ENCODE data around the gene CXCL10. TPM values are rescaled to one million over a fixed set of nuclear protein-coding genes. Genes with fewer than 3 reads are reported as not detected.
"Not testable (repeated sequence)": the region's sequence is repeated elsewhere in the genome, so short reads cannot be mapped to it uniquely, and the experiment has no call there.

Gene CXCL10
- total RNA-seq, 1 donor from 2014 or later = 1.3 TPM

DNA sequence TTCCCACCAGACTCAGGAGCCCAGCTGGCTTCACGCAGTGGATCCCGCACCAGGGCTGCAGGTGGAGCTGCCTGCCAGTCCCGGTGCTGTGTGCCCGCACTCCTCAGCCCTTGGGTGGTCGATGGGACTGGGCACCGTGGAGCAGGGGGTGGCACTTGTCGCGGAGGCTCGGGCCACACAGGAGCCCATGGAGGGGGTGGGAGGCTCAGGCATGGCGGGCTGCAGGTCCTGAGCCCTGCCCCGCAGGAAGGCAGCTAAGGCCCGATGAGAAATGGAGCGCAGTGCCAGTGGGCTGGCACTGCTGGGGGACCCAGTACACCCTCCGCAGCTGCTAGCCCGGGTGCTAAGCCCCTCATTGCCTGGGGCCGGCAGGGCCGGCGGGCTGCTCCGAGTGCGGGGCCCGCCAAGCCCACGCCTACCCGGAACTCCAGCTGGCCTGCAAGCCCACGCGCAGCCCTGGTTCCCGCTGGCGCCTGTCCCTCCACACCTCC, 27.3 kb upstream of the CXCL10 start:
- intact Hi-C loops (cut with micrococcal nuclease); H3K27ac Mint-ChIP-seq; H3K36me3 Mint-ChIP-seq (ENCODE audit: low read depth); H3K9me3 Mint-ChIP-seq; H3K27me3 Mint-ChIP-seq (ENCODE audit: low read depth); DNase-seq (ENCODE audit: low spot score); H3K4me3 Mint-ChIP-seq (ENCODE audit: low read depth): not testable (repeated sequence)
- peaks cover 12% of the 10 kb centered on the region for H3K4me1 Mint-ChIP-seq (ENCODE audit: low read depth)

DNA sequence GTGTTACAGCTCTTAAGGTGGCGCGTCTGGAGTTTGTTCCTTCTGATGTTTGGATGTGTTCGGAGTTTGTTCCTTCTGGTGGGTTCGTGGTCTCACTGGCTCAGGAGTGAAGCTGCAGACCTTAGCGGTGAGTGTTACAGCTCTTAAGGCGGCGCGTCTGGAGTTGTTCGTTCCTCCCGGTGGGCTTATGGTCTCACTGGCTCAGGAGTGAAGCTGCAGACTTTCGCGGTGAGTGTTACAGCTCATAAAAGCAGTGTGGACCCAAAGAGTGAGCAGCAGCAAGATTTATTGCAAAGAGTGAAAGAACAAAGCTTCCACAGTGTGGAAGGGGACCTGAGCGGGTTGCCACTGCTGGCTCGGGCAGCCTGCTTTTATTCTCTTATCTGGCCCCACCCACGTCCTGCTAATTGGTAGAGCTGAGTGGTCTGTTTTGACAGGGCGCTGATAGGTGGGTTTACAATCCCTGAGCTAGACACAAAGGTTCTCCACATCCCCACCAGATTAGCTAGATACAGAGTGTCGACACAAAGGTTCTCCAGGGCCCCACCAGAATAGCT, 26.6 kb upstream of the CXCL10 start:
- DNase-seq (ENCODE audit: low spot score); H3K27me3 Mint-ChIP-seq (ENCODE audit: low read depth); H3K27ac Mint-ChIP-seq; intact Hi-C loops (cut with micrococcal nuclease); H3K4me3 Mint-ChIP-seq (ENCODE audit: low read depth); H3K4me1 Mint-ChIP-seq (ENCODE audit: low read depth); H3K9me3 Mint-ChIP-seq; H3K36me3 Mint-ChIP-seq (ENCODE audit: low read depth): not testable (repeated sequence)

DNA sequence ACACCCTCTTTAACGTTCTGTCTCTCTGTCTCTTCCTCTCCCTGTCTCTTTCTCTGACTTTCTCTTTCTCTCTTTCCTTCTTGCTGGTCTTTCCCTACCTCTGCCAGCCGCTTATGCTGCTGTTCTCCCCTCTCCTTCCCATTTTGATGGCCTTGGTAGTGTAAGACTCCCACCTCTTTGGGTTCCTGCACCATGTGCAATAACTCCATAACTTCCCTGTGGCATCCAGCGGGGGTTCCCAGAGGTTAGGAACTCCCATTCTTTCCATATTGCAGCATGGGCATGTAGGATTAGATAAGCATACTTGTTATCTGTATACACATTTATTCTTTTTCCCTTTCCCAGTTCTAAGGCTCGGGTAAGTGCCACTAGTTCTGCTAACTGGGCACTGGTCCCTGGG, 21.4 kb upstream of the CXCL10 start:
- H3K9me3 Mint-ChIP-seq = peaks cover 12% of the 10 kb centered on the region
- intact Hi-C loops (cut with micrococcal nuclease); H3K36me3 Mint-ChIP-seq (ENCODE audit: low read depth); DNase-seq (ENCODE audit: low spot score); H3K27me3 Mint-ChIP-seq (ENCODE audit: low read depth); H3K4me1 Mint-ChIP-seq (ENCODE audit: low read depth); H3K27ac Mint-ChIP-seq; H3K4me3 Mint-ChIP-seq (ENCODE audit: low read depth): not testable (repeated sequence)

DNA sequence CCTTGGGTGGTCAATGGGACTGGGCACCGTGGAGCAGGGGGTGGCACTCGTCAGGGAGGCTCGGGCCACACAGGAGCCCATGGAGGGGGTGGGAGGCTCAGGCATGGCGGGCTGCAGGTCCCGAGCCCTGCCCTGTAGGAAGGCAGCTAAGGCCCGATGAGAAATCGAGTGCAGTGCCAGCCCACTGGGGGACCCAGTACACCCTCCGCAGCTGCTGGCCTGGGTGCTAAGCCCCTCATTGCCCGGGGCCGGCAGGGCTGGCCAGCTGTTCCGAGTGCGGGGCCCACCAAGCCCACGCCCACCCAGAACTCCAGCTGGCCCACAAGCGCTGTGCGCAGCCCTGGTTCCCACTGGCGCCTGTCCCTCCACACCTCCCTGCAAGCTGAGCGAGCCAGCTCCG, 20.0 kb upstream of the CXCL10 start:
- peaks cover 12% of the 10 kb centered on the region for H3K9me3 Mint-ChIP-seq
- not testable (repeated sequence) for H3K4me1 Mint-ChIP-seq (ENCODE audit: low read depth); H3K36me3 Mint-ChIP-seq (ENCODE audit: low read depth); H3K27me3 Mint-ChIP-seq (ENCODE audit: low read depth); H3K27ac Mint-ChIP-seq; DNase-seq (ENCODE audit: low spot score); H3K4me3 Mint-ChIP-seq (ENCODE audit: low read depth)
- intact Hi-C loops (cut with micrococcal nuclease) = loop anchor here (2.0 kb wide), 1 partner anchor 21 kb away; the partner anchor contains the start of gene CXCL10

DNA sequence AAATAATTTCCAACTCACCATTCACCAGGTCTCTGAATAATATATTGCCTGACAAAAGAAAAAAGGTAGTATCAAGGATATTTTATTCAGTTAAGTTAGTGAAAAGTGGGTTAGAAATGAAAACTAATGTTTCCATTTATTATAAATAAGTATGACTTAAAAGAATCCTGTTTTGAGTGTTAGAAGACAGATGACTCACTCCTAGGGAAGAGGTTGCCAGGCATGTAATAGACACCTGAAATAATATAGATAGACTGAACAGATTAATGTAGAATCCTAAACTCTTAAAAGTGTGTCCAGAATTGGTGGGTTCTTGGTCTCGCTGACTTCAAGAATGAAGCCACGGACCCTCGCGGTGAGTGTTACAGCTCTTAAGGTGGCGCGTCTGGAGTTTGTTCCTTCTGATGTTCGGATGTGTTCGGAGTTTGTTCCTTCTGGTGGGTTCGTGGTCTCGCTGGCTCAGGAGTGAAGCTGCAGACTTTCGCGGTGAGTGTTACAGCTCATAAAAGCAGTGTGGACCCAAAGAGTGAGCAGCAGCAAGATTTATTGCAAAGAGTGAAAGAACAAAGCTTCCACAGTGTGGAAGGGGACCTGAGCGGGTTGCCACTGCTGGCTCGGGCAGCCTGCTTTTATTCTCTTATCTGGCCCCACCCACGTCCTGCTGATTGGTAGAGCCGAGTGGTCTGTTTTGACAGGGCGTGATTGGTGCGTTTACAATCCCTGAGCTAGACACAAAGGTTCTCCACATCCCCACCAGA, 19.1 kb upstream of the CXCL10 start:
- not testable (repeated sequence) for H3K4me1 Mint-ChIP-seq (ENCODE audit: low read depth)

DNA sequence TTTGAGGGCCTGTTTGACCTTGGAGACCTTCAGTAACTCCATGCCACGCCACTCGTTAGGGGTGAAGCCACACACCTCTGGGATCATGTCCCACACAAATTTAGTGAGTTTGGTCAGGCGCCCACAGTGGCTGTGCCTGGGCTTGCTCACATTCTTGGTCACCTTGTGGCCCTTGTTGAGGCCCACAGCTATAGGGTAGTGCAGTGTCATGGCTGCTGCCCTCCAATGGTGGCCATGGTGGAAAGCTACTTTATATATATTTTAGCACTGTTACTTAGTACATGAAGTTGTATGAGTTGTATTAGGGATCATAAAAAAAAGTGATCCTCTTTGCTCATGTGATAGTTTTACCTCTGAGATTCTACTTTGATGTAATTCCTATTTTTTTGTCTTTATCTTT, 13.6 kb upstream of the CXCL10 start:
- Mint-ChIP-seq H3K36me3 (ENCODE audit: low read depth) (no peaks in the 10 kb centered on the region), H3K4me3 (ENCODE audit: low read depth) (no peak overlapping the region), H3K9me3 (no peaks in the 10 kb centered on the region), H3K4me1 (ENCODE audit: low read depth) (peaks cover 21% of the 10 kb centered on the region), H3K27ac (no peak overlapping the region), H3K27me3 (ENCODE audit: low read depth) (peaks cover 2% of the 10 kb centered on the region)
- intact Hi-C loops (cut with micrococcal nuclease) = no loop called here
- no peak for DNase-seq (ENCODE audit: low spot score)

More for the DNA sequence above, 19.1 kb upstream of the CXCL10 start:
- intact Hi-C loops (cut with micrococcal nuclease) = loop anchor here (1.0 to 2.0 kb wide), 2 partner anchors 16 to 20 kb away; partner anchors contain the start of gene CXCL10
- H3K27ac Mint-ChIP-seq; H3K4me3 Mint-ChIP-seq (ENCODE audit: low read depth); H3K36me3 Mint-ChIP-seq (ENCODE audit: low read depth); H3K27me3 Mint-ChIP-seq (ENCODE audit: low read depth); DNase-seq (ENCODE audit: low spot score): not testable (repeated sequence)
- peaks cover 12% of the 10 kb centered on the region for H3K9me3 Mint-ChIP-seq

DNA sequence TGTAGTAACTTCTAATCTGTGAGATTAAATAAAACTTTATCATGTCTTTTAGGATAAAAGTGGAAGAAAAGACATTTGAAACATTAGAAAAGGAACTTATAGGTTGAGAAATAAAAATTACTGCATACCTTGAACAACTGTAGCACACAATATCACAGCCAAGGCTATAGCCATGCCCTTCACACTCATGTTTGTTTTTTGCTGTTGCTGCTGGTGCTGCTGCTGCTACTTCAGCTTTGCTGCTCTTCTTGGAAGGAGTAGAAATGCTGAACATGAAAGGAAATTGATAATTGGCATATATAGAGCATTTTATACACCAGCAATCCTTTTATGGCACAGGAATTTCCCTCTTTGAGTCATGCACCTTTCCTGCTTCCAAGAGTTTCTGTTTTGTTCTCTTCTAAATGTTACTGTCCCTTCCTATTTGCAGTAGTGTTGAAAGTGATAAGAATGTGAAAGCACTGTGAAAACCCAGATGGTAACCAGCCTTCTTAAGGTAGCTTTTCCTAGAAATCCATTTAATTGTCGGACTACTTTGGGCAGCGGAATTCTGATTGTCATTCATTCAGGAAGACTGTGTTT, 12.6 kb upstream of the CXCL10 start, which contains the start of gene CXCL11:
TSS of gene CXCL11 (minus strand) at position 272 of the 582 bp plus-strand sequence. CDS start at position 189, 83 bp downstream.
- intact Hi-C loops (cut with micrococcal nuclease) = no loop called here

DNA sequence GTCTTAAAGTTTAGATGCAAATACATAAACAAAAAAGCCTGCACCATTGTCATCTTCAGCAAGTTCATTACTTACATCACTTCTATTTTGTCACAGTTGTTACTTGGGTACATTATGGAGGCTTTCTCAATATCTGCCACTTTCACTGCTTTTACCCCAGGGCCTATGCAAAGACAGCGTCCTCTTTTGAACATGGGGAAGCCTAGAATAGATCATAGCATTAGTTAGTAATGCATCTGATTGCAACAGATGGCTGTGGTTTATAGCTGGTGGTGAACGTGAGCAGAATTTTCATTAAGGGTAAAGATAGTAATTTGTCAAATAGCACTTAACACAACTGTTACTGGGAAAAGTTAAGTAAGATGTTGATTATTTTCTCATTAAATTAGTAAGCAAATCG, 11.8 kb upstream of the CXCL10 start:
- no peaks in the 10 kb centered on the region for H3K36me3 Mint-ChIP-seq (ENCODE audit: low read depth)
- H3K4me1 Mint-ChIP-seq (ENCODE audit: low read depth) = peaks cover 21% of the 10 kb centered on the region
- H3K4me3 Mint-ChIP-seq (ENCODE audit: low read depth) = no peak overlapping the region
- DNase-seq (ENCODE audit: low spot score) = no peak
- no peak overlapping the region for H3K27ac Mint-ChIP-seq
- intact Hi-C loops (cut with micrococcal nuclease) = no loop called here
- no peaks in the 10 kb centered on the region for H3K9me3 Mint-ChIP-seq
- peaks cover 8% of the 10 kb centered on the region for H3K27me3 Mint-ChIP-seq (ENCODE audit: low read depth)

More for the DNA sequence above, 12.6 kb upstream of the CXCL10 start, which contains the start of gene CXCL11:
- Mint-ChIP-seq H3K9me3 (no peaks in the 10 kb centered on the region), H3K27me3 (ENCODE audit: low read depth) (peaks cover 5% of the 10 kb centered on the region), H3K27ac (no peak within 1 kb of the TSS), H3K36me3 (ENCODE audit: low read depth) (no peaks in the 10 kb centered on the region), H3K4me1 (ENCODE audit: low read depth) (peaks cover 21% of the 10 kb centered on the region), H3K4me3 (ENCODE audit: low read depth) (no peak within 1 kb of the TSS)
- DNase-seq (ENCODE audit: low spot score) = no peak

DNA sequence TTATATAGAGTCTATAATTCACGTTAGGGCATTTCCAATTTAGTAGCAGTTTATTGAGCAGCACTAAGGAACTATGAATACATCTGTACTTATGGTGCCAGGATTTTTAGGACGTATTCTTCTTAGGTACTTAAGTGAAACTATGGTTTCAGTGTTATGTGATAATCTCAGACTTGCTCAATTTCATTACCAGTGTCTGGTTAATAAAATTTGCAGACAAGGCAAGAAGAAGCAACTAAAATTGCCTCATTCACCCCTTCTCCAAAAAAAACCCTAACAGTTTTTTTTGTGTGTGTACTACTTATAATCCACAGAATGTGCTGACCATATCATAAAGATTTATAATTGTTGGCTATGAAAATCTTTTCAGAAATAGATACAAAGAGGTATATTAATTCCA, 6.0 kb upstream of the CXCL10 start:
- Mint-ChIP-seq H3K27ac (no peak overlapping the region), H3K4me1 (ENCODE audit: low read depth) (peaks cover 22% of the 10 kb centered on the region), H3K36me3 (ENCODE audit: low read depth) (no peaks in the 10 kb centered on the region), H3K27me3 (ENCODE audit: low read depth) (peaks cover 10% of the 10 kb centered on the region), H3K9me3 (no peaks in the 10 kb centered on the region), H3K4me3 (ENCODE audit: low read depth) (no peak overlapping the region)
- no peak for DNase-seq (ENCODE audit: low spot score)
- intact Hi-C loops (cut with micrococcal nuclease) = loop anchor here (10.0 kb wide), 2 partner anchors 276 to 1556 kb away; partner anchors contain the start of gene STBD1

DNA sequence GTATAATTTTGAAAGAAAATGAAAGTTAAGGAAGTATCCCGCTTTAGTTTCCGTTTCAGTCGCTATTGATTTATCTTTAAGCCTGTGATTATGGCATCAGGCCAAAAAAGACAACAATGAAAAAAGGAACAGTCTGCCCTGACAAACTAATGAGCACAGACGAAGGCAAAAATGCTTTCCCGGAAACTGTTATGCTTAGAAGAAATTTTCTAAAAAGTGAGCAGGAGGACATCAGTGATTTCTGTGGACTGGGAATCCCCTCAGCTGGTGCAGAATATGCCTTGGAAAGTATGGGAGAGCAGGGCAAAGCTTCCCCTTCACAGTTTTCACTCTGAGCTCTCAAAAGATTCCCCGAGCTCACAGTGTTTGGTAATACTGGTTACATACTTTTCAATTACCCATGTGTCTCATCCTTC, 5.1 kb upstream of the CXCL10 start:
- DNase-seq (ENCODE audit: low spot score) = no peak
- H3K27ac Mint-ChIP-seq = no peak overlapping the region
- H3K4me1 Mint-ChIP-seq (ENCODE audit: low read depth) = peaks cover 28% of the 10 kb centered on the region
- peaks cover 8% of the 10 kb centered on the region for H3K27me3 Mint-ChIP-seq (ENCODE audit: low read depth)
- H3K4me3 Mint-ChIP-seq (ENCODE audit: low read depth) = no peak overlapping the region
- no peaks in the 10 kb centered on the region for H3K9me3 Mint-ChIP-seq
- no peaks in the 10 kb centered on the region for H3K36me3 Mint-ChIP-seq (ENCODE audit: low read depth)
- intact Hi-C loops (cut with micrococcal nuclease) = loop anchor here (10.0 kb wide), 2 partner anchors 276 to 1556 kb away; partner anchors contain the start of gene STBD1

DNA sequence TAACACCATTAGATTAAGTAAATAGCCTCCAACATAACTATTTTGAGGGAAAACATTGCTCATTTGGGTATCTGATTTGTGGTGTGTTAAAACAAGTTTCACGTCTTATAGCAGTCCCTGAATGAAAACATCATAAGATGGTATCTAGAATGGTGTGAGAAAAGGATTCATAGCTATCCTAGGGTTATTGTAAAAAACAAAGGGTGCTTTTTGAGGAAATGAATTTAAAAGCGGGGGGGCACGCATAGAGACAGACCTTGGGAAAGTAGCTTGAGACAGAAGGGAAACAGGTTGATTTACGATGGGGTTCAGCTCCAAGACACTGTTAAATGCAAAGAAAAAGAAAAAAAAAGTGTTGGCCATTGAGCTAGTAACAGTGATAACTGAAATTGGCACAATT, 768 bp upstream of the CXCL10 start:
- intact Hi-C loops (cut with micrococcal nuclease) = loop anchor here (1.0 to 10.0 kb wide), 3 partner anchors 34 to 1561 kb away; partner anchors contain the start of gene STBD1
- H3K9me3 Mint-ChIP-seq = no peaks in the 10 kb centered on the region
- H3K4me3 Mint-ChIP-seq (ENCODE audit: low read depth) = no peak overlapping the region
- no peaks in the 10 kb centered on the region for H3K36me3 Mint-ChIP-seq (ENCODE audit: low read depth)
- peak overlapping the region; percentile 24 for H3K27ac Mint-ChIP-seq
- H3K4me1 Mint-ChIP-seq (ENCODE audit: low read depth) = peaks cover 41% of the 10 kb centered on the region
- DNase-seq (ENCODE audit: low spot score) = no peak
- H3K27me3 Mint-ChIP-seq (ENCODE audit: low read depth) = peaks cover 3% of the 10 kb centered on the region

DNA sequence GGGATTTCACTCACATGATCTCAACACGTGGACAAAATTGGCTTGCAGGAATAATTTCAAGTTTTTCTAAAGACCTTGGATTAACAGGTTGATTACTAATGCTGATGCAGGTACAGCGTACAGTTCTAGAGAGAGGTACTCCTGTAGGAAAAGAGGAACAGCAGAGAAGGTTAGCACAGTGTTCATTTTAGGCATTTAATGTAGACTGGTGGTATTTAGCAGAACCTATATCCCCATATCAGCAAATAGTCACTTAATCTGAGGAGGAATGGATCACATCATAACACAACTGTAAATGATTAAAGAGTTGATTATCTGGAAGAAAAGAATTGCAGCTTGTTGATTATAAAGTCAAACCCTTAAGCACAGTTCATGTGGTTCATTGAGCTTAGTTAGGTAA, 620 bp downstream of the CXCL10 start:
- DNase-seq (ENCODE audit: low spot score) = no peak
- intact Hi-C loops (cut with micrococcal nuclease) = loop anchor here (2.0 to 10.0 kb wide), 3 partner anchors 20 to 1562 kb away; partner anchors contain the start of gene STBD1
- Mint-ChIP-seq H3K4me1 (ENCODE audit: low read depth) (peaks cover 35% of the 10 kb centered on the region), H3K27ac (no peak overlapping the region), H3K9me3 (no peaks in the 10 kb centered on the region), H3K4me3 (ENCODE audit: low read depth) (no peak overlapping the region), H3K36me3 (ENCODE audit: low read depth) (no peaks in the 10 kb centered on the region), H3K27me3 (ENCODE audit: low read depth) (no peaks in the 10 kb centered on the region)
